ENCODE results near the gene CSNK1G2.

DNA sequence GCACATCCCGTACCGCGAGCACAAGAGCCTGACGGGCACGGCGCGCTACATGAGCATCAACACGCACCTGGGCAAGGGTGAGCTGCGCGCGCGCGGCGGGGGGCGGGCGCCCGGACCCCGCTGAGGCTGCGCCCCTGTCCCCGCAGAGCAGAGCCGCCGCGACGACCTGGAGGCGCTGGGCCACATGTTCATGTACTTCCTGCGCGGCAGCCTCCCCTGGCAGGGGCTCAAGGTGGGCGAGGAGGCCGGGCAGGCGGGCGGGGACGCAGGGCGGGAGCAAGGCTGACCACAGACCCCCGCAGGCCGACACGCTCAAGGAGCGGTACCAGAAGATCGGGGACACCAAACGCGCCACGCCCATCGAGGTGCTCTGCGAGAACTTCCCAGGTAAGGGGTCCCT, 38.0 kb downstream of the CSNK1G2 start:
- TF ChIP-seq, protein P1, sequence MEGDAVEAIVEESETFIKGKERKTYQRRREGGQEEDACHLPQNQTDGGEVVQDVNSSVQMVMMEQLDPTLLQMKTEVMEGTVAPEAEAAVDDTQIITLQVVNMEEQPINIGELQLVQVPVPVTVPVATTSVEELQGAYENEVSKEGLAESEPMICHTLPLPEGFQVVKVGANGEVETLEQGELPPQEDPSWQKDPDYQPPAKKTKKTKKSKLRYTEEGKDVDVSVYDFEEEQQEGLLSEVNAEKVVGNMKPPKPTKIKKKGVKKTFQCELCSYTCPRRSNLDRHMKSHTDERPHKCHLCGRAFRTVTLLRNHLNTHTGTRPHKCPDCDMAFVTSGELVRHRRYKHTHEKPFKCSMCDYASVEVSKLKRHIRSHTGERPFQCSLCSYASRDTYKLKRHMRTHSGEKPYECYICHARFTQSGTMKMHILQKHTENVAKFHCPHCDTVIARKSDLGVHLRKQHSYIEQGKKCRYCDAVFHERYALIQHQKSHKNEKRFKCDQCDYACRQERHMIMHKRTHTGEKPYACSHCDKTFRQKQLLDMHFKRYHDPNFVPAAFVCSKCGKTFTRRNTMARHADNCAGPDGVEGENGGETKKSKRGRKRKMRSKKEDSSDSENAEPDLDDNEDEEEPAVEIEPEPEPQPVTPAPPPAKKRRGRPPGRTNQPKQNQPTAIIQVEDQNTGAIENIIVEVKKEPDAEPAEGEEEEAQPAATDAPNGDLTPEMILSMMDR (IDR thresholded peaks at IDR 0.05), result no peak
- no peak for TF ChIP-seq POLR2A (IDR thresholded peaks at IDR 0.05)
